Middle frontal gyrus (tissue), 1 donor: Measurements from ENCODE around the gene KSR1.
"Not testable (repeated sequence)": the region's sequence is repeated elsewhere in the genome, so short reads cannot be mapped to it uniquely, and the experiment has no call there.

Source experiments
- DNase-seq: peaks from one replicate; pipeline ENCODE4 v3.0.0-alpha.2; 2015; ENCODE audit warnings: low spot score; ENCODE audit errors: extremely low spot score

KSR1 gene

GRCh38 chr17:27453471-27453870, 2.8 kb upstream of the KSR1 start:
- no peak for DNase-seq

GRCh38 chr17:27454089-27454488, 2.2 kb upstream of the KSR1 start:
- DNase-seq, result no peak

GRCh38 chr17:27455236-27455913, 873 bp upstream of the KSR1 start:
- no peak for DNase-seq

DNA sequence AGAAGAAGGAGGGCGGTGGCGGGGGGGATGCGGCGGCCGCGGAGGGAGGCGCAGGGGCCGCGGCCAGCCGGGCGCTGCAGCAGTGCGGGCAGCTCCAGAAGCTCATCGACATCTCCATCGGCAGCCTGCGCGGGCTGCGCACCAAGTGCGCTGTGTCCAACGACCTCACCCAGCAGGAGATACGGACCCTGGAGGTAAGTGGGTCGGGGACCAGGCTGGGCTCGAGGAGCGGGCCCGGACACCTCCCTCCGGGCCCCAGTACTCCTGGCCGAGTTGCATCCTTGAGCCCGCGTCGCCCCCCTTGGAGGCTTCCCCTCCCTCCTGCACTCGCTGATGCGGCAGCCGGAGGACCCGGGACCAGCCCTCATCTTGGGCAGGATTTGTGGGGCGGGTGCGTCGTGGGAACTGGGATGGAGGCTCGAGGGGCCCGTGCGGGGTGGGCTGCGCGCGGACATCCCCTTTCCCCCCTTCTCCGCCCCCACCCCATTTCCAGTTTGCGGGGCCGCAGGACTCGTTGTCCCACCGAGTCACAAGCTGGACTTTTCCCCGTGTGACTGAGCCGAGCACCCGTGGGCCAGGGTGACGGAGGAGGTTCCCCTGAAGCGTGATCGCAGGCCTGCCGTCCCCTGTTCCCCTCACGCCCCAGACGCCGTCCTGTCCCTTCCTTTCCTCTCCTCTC, 572 bp downstream of the KSR1 start:
- no peak for DNase-seq

GRCh38 chr17:27457360-27457715, 1.1 kb downstream of the KSR1 start:
- no peak for DNase-seq

DNA sequence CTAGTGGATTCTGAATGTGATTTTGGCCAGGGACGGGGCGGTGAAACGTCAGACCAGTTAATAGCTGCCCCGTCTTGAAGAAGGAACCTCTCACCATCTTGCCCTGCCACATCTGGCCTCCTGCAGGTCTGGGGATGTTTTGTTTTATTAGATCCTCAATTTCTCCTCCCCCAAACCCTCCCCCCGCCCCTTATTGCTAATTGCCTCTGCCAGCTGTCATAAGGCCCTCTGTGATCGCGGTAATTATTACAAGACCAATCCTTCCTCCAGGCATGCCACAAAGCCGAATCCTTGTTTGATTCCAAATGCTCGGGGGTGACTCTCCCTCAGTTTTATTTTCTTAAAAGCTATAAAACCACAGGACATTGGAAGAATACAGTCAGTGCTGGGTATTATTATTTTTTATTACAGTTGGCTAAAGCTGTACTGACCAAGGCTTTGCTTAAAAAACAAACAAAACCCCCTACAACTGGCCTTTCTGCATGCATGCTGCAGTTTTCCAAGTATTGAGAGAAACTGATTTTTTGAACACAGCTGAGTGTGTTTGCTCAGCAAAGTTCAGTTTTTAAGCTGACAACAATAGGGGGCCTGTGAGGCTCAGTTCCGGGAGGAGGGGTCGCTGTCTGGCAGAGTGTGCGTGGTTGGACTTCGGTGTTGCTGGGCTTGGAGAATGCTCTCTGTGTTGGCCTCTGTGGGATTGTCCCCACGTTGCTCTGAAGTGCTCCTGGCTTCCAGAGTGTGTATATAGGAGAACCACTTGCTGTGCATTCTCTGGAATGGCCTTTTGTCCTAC, 1.7 kb downstream of the KSR1 start:
- no peak for DNase-seq

- DNase-seq, result no peak
Measured at GRCh38 chr17:27458524-27458908, 2.3 kb downstream of the KSR1 start.

DNA sequence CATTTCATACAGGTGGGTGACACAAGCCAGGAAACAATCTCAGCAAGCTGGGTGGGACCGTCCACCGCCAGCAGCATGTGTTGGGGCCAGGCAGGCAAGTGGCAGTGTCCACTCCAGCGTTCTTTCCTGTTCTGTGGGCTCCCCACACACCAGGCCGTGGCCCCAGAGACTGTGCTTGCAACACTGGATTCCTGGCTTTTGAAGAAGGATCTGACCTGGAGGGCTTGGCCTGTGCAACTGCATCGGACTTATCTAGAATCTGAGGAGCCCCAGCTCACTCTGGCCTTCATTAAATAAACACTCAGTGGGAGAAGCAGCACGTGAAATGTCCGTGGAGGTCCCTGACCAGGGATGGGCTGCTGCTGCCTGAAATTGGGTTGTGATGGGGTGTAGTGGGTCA, 3.2 kb downstream of the KSR1 start:
- DNase-seq, result no peak

DNA sequence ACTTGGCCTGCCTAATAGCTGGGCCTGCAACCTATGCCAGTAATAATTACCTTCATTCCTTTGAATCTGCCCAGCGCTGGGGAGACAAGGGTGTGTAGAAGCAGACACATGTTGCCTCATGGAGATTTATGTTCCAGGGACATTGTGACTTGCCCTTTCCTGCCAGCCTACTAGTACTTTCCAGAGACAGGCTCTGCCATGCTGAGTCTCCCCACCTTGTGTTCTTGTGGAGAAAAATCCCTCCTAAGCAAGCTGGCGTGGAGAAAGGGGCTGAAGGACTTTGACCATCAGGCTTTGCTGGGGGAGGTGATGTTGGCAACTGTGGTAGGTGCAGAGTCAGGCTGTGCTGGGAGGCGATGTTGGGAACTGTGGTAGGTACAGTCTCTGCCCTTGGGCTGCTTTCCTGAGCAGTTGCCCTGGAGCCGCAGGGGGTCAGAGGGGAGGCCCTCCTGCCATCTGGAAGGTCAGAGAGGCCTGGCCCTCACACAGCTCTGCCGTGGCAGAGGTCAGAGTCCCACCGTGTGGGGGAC, 4.0 kb downstream of the KSR1 start:
- no peak for DNase-seq

DNA sequence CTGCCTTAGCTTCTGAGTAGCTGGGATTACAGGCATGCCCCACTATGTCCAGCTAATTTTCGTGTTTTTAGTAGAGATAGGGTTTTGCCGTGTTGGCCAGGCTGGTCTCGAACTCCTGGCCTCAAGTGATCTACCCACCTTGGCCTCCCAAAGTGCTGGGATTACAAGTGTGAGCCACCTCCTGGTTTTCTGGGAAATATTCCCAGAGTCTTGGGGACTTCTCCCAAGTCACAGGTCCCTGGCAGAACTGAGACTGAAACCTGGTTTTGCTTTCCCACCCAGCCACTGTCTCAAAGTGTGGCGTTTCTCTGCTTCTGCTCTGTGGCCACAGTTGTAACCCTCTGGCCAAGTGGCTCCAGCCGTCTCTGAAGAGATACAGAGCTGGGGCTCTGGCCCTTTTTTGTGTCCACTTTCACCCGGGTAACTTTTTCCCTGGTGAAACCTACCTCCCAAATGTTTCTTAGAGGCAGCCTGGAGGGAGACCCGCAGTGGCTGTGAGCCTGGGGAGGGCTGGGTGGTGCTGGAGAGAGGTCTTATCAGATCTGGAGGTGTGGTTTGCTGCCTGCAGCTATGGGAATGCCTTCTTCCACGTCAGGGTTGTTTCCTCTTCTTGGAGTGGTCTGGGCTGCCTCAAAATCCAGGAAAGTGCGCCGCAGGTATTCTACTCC, 5.1 kb downstream of the KSR1 start:
- no peak for DNase-seq

DNA sequence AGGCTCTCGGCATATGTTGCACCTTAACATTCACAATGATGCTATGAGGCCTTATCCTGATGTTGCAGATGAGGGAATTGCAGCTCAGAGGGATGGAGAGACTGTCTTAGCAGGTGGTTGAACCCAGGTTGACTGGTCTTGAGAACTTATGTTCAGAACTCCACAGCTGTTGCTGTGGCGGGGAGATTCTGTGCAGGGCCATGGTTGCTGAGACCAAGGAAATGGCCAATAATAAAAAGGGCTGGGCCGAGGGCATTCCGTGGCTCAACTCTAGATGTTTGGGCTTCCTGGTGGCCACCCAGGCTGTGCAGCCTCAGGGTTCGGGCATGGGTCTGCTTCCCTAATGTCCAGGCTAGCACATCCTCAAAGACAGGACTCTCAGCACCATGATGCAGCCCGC, 5.9 kb downstream of the KSR1 start:
- DNase-seq, result no peak

DNA sequence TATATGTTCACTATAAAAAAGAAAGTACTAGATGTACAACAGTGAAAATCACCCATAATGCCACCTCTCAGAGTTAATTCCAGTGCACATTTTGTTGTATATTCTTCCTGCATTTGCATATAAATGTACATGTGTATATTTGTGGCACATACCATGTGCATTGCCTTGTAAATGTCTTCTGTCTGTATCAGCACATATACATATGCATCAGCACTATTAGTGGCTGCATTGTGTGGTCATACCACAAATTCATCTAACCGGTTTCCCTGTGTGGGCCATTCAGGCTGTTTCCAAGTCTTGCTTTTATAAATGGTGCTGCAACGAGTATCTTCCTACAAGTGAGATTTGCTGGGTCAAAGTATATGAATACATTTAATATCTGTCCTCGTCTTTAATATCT, 6.5 kb downstream of the KSR1 start:
- DNase-seq, result no peak

DNA sequence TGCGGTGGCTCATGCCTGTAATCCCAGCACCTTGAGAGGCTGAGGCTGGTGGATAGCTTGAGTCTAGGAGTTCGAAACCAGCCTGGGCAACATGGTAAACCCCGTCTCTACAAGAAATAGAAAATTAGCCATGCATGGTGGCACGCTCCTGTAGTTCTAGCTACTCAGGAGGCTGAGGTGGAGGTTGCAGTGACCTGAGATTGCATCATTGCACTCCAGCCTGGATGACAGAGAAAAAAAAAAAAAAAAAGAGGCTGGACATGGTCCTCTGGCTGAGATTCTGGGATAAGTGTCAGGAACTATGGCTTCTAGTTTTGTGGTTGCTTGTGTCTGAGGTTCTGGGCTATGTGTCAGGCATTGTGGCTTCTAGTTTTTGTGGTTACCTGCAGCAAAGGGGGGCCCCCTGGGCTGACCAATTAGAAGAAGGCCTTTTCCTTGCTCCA, 7.0 kb downstream of the KSR1 start:
- no peak for DNase-seq

GRCh38 chr17:27464019-27464418, 7.8 kb downstream of the KSR1 start:
- DNase-seq, result not testable (repeated sequence)

- no peak for DNase-seq
Measured at GRCh38 chr17:27464431-27464830, 8.2 kb downstream of the KSR1 start.

GRCh38 chr17:27465875-27466274, 9.6 kb downstream of the KSR1 start:
- DNase-seq, result not testable (repeated sequence)

DNA sequence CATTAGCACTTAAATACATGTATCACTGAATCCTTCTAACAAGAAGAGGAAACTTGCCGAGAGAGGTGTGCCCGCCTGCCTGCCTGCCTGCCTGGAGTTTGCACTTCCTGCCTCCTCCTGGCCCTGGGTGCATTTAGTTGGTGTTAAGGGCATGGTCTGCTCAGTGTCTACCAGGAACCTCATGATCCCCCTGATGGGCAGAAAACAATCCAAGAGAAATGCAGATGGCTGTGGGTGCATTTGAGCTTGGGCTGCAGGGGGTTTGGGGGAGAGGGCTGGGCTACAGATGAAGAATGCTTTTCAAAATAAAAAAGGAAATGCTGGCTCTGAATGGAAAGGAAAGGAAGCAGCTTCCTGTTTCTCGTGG, 10.1 kb downstream of the KSR1 start:
- DNase-seq, result no peak

DNA sequence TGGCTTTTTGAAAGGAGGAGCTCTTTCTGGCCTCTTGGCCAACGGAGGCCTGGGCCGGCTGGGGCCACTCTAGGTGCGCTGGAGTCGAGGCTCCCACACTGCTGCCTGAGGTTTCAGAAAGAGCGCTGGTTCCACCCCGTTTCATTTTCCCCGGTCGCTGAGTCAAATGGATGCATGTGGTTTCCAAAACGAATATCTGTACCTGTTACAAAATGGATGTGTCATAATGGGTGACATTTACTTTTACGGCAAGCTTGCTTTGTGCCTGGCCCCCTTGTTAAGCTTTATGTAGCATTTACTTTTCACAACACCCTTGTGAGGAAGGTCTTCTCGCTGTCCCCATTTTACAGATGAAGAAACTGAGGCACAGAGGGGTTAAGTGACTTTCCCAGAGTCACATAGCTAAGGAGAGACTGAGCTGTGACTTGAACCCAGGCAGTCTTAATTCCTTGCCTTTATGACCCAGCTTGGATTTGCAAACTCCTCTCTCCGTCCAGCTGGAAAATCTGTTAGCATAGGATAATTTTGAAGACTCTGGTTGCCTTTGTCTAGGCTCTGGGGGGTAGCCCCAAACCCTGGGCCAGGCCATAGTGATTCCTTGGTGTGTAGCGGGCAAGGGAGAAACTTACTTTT, 10.6 kb downstream of the KSR1 start:
- DNase-seq, result no peak

GRCh38 chr17:27469256-27469655, 13.0 kb downstream of the KSR1 start:
- DNase-seq, result no peak

DNA sequence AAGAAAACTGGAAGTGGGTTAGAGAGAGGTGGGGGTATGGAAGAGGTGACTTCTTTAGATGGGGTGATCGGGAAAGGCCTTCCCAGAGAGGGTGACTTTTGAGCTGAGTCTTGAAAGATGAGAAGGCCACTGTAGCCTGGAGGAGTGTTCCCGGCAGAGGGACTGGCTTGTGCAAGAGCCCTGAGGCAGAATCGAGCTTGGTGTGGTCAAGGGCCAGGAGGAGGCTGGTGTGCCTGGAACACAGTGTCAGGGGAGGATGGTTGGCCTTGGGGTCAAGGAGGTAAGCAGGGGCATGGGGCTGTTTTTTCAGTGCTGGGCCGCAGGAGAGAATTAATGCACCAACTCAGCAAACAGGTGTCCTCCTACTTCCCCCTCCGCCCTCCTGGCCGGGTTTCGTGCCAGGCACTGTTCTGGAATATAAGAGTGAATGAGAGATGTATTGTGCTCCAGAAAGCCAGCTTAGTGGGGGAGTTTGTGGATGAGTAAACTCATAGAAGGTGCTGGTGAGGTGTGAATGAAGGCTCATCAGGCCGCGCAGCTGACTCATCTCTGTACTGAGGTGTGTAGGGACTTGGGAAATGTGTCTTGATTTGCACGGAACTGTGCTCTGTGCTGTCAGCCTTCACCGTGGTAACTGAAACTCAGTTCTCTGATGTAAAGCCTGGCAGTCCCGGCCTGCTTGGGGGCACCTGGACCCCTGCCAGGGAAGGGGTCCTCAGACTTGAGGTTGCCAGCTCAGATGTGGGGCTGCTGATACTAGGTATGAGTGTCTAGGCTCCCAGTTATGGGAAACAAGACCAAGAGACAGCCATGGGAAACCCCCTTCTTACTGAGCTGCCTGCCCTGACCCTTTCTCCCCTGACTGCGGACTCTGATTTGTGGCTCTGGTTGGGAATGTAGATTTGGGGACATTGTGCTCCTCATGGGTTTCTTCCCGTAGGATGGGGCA, 15.3 kb downstream of the KSR1 start:
- no peak for DNase-seq
